Erythroblast (primary cell): ENCODE results near the gene GMPR.

ENCODE experiments used
- GATA1 ChIP-seq: IDR thresholded peaks from 2 replicates; pipeline ENCODE4 v1.6.1; 2011; ENCODE audit warnings: low read depth, mild to moderate bottlenecking, control low read depth, low read length, moderate library complexity
- POLR2A ChIP-seq: IDR thresholded peaks from 2 replicates; pipeline ENCODE4 v1.6.1; 2011; ENCODE audit warnings: mild to moderate bottlenecking, low read length

- TF ChIP-seq POLR2A (no peak), GATA1 (no peak)
Observed at GRCh38 chr6:16324606-16325225, 86.3 kb downstream of the GMPR start.
